K562 (cell line): ENCODE data around the gene SLC35E1. TPM values are rescaled to one million over a fixed set of nuclear protein-coding genes. Genes with fewer than 3 reads are reported as not detected.
A peak's percentile ranks its signal among the peaks of the same experiment; 100 is the strongest.

Source experiments
- ADNP ChIP-seq: fragments of 200-800 bp; sonication (Bioruptor generic); IDR thresholded peaks from 2 replicates; pipeline ENCODE4 v1.6.1; 2016; ENCODE audit warnings: missing genetic modification characterization, missing compliant biosample characterization
- DIDO1 ChIP-seq: fragments of 450-650 bp; IDR thresholded peaks from 2 replicates; pipeline ENCODE4 v1.6.1; 2016; ENCODE audit warnings: low read depth, missing biosample characterization, missing genetic modification characterization
- IRF2 ChIP-seq: sonication (generic); formaldehyde crosslinking; IDR thresholded peaks from 2 replicates; pipeline ENCODE4 v1.8.1; 2022; ENCODE audit warnings: mild to moderate bottlenecking, missing genetic modification reagents
- MCM5 ChIP-seq: fragments of 450-650 bp; IDR thresholded peaks from 2 replicates; pipeline ENCODE4 v1.6.1; 2016; ENCODE audit warnings: low read depth
- MEF2D ChIP-seq: conservative IDR thresholded peaks from 2 replicates; pipeline ENCODE4 v1.6.1; 2016; ENCODE audit warnings: low read depth, missing genetic modification characterization, missing compliant biosample characterization
- PHB ChIP-seq: fragments of 250-450 bp; sonication (Bioruptor Pico); IDR thresholded peaks from 2 replicates; pipeline ENCODE4 v1.5.0; 2021
- RFX5 ChIP-seq: IDR thresholded peaks from 2 replicates; pipeline ENCODE4 v1.6.1; 2011; ENCODE audit warnings: low read depth, mild to moderate bottlenecking, improper control_type of control experiment, low read length
- SMAD4 ChIP-seq: fragments of 250-450 bp; sonication (Bioruptor Pico); conservative IDR thresholded peaks from 2 replicates; pipeline ENCODE4 v1.8.0; 2021; ENCODE audit warnings: inconsistent platforms, mild to moderate bottlenecking, moderate library complexity
- SREBF1 ChIP-seq: fragments of 150-350 bp; IDR thresholded peaks from 2 replicates; pipeline ENCODE4 v1.6.1; 2014; ENCODE audit warnings: antibody characterized with exemption, low read depth, low read length, borderline replicate concordance
- TBP ChIP-seq: optimal IDR thresholded peaks from 2 replicates; pipeline ENCODE3; 2011; ENCODE audit warnings: low read depth, low read length, improper control_type of control experiment
- ZNF239 ChIP-seq: fragments of 250-450 bp; sonication (Bioruptor Pico); IDR thresholded peaks from 2 replicates; pipeline ENCODE4 v1.4.0; 2020; ENCODE audit warnings: mild to moderate bottlenecking
- ZNF507 ChIP-seq: conservative IDR thresholded peaks from 2 replicates; pipeline ENCODE4 v1.6.1; 2017; ENCODE audit warnings: missing genetic modification characterization, missing compliant biosample characterization
- ZNF561 ChIP-seq: fragments of 450-650 bp; formaldehyde crosslinking; conservative IDR thresholded peaks from 2 replicates; pipeline ENCODE4 v1.4.0; 2020; ENCODE audit warnings: mild to moderate bottlenecking, moderate library complexity
- ZNF583 ChIP-seq: fragments of 250-450 bp; sonication (Bioruptor Pico); IDR thresholded peaks from 2 replicates; pipeline ENCODE4 v1.4.0; 2020
- ZNF76 ChIP-seq: fragments of 250-450 bp; sonication (Bioruptor Pico); IDR thresholded peaks from 2 replicates; pipeline ENCODE4 v1.4.0; 2020; ENCODE audit warnings: mild to moderate bottlenecking, moderate library complexity, borderline replicate concordance
- ZSCAN32 ChIP-seq: fragments of 450-650 bp; formaldehyde crosslinking; IDR thresholded peaks from 2 replicates; pipeline ENCODE4 v1.4.0; 2020; ENCODE audit warnings: mild to moderate bottlenecking, moderate library complexity
- polyA plus RNA-seq, 8 experiments: library from polyadenylated mRNA; depleted of rRNA in 4 of 8; stranded (reverse) in 5 of 8; unstranded in 3 of 8; fragments of >200 nt; fragmentation: Nextera tagmentation in 2 of 8; fragmentation: Illumina TruSeq in 1 of 8; extraction: Ambion mirVana in 2 of 8; extraction: Trizol in 1 of 8; gene quantifications; 2 replicates each; pipeline versions ENCODE4 v1.2.1 to v1.2.3, GENCODE V29; 2011 to 2014; ENCODE audit warnings: inconsistent platforms in 1 of 8, missing spikeins in 1 of 8
- total RNA-seq, 7 experiments: library from RNA; depleted of rRNA in 6 of 7; stranded (reverse); fragments of >200 nt in 6 of 7; fragmentation: Illumina TruSeq in 2 of 7; extraction: Trizol in 2 of 7; gene quantifications; 2 replicates each; pipeline versions ENCODE4 v1.2.1 to v1.2.3, GENCODE V29; 2011 to 2021; ENCODE audit warnings: low replicate concordance in 1 of 7
- TF ChIP-seq, protein P1 (sequence below), 2 experiments: fragments of 150-350 bp in 1 of 2; IDR thresholded peaks; 2 replicates each; pipeline ENCODE4 v1.6.1; 2012 to 2016; ENCODE audit warnings: low read depth in 2 of 2, low read length in 2 of 2, mild to moderate bottlenecking in 1 of 2, moderate library complexity in 1 of 2
- TF ChIP-seq, protein P2 (sequence below): conservative IDR thresholded peaks from 2 replicates; pipeline ENCODE4 v1.6.1; 2011; ENCODE audit warnings: low read depth, mild to moderate bottlenecking, low read length; ENCODE audit not compliant: control insufficient read depth
- TF ChIP-seq, protein P3 (sequence below): fragments of 250-450 bp; sonication (Bioruptor Pico); IDR thresholded peaks from 2 replicates; pipeline ENCODE4 v1.5.0; 2020; ENCODE audit warnings: mild to moderate bottlenecking, borderline replicate concordance
- TF ChIP-seq, protein P4 (sequence below): fragments of 450-650 bp; conservative IDR thresholded peaks from 2 replicates; pipeline ENCODE4 v1.6.1; 2016; ENCODE audit warnings: missing genetic modification characterization, low read depth, mild to moderate bottlenecking, control low read depth, missing compliant biosample characterization

Gene SLC35E1
- total and polyA plus RNA-seq, 9 of the 15 experiments (the other 6 are each of a cell fraction or from before 2014, with no cell fraction given), result 15.0 to 40.1 (median 25.7) TPM

DNA sequence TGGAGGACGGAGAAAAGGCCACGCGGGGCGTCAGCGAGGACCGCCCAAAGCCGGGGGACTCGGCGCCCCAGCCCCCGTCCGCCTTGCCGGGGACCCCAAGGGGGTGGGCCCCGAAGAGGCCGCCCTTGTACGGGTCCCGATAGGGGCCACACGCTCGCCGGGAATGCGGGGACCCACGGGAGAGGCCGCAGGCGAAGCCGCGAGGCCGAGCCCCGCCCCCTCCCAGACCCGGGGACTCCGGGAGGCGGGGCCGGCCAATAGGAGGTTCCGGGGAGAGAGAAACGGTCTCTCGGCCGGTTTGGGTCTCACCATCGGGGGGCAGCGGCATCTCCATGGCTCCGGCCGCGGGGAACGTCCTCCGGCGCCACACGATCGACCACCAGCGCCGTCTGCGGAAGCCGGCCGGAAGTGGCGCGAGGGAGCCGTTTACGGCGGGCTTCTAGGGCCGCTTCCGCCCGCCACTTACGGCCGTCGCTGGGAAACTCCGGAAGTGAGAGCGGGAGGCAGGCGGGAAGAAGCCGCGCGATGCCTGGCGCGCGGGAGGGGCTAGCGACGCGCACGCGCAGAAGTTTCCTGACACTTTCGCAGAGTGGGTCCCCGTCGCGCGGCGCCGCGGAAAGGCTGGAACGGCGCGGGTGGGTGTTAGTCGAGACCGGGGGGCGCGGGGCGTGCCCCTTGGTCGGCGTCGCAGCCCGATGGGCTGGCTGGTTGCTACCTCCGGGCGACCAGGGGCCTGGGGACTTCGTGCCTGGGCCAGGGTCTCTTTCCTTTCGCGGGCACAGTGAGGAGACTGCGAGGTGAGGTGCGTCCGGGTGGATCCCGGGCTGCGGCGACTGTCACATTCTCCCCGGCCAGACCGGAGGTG, 29.9 kb downstream of the SLC35E1 start, which contains the start of gene CHERP (continued):
- TF ChIP-seq, protein P1, sequence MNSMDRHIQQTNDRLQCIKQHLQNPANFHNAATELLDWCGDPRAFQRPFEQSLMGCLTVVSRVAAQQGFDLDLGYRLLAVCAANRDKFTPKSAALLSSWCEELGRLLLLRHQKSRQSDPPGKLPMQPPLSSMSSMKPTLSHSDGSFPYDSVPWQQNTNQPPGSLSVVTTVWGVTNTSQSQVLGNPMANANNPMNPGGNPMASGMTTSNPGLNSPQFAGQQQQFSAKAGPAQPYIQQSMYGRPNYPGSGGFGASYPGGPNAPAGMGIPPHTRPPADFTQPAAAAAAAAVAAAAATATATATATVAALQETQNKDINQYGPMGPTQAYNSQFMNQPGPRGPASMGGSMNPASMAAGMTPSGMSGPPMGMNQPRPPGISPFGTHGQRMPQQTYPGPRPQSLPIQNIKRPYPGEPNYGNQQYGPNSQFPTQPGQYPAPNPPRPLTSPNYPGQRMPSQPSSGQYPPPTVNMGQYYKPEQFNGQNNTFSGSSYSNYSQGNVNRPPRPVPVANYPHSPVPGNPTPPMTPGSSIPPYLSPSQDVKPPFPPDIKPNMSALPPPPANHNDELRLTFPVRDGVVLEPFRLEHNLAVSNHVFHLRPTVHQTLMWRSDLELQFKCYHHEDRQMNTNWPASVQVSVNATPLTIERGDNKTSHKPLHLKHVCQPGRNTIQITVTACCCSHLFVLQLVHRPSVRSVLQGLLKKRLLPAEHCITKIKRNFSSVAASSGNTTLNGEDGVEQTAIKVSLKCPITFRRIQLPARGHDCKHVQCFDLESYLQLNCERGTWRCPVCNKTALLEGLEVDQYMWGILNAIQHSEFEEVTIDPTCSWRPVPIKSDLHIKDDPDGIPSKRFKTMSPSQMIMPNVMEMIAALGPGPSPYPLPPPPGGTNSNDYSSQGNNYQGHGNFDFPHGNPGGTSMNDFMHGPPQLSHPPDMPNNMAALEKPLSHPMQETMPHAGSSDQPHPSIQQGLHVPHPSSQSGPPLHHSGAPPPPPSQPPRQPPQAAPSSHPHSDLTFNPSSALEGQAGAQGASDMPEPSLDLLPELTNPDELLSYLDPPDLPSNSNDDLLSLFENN (IDR thresholded peaks at IDR 0.05; ENCODE audit: low read depth in 2 of 2, low read length in 2 of 2), result no peak
- TF ChIP-seq SREBF1, result no peak
- TF ChIP-seq ZNF76 (CRISPR knock-in tag), result no peak
- TF ChIP-seq ZNF583 (CRISPR knock-in tag), result no peak; the same call in 1 of the 2 replicates
- TF ChIP-seq, protein P2, sequence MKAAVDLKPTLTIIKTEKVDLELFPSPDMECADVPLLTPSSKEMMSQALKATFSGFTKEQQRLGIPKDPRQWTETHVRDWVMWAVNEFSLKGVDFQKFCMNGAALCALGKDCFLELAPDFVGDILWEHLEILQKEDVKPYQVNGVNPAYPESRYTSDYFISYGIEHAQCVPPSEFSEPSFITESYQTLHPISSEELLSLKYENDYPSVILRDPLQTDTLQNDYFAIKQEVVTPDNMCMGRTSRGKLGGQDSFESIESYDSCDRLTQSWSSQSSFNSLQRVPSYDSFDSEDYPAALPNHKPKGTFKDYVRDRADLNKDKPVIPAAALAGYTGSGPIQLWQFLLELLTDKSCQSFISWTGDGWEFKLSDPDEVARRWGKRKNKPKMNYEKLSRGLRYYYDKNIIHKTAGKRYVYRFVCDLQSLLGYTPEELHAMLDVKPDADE, result 0 out of 2 replicates have a peak, but pooled peaks have one; percentile 21
- TF ChIP-seq ADNP, result no peak
- no peak for TF ChIP-seq ZSCAN32 (CRISPR knock-in tag)
- no peak for TF ChIP-seq DIDO1 (tag)
- TF ChIP-seq, protein P3, sequence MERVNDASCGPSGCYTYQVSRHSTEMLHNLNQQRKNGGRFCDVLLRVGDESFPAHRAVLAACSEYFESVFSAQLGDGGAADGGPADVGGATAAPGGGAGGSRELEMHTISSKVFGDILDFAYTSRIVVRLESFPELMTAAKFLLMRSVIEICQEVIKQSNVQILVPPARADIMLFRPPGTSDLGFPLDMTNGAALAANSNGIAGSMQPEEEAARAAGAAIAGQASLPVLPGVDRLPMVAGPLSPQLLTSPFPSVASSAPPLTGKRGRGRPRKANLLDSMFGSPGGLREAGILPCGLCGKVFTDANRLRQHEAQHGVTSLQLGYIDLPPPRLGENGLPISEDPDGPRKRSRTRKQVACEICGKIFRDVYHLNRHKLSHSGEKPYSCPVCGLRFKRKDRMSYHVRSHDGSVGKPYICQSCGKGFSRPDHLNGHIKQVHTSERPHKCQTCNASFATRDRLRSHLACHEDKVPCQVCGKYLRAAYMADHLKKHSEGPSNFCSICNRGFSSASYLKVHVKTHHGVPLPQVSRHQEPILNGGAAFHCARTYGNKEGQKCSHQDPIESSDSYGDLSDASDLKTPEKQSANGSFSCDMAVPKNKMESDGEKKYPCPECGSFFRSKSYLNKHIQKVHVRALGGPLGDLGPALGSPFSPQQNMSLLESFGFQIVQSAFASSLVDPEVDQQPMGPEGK (CRISPR knock-in tag), result no peak
- no peak for TF ChIP-seq PHB
- TF ChIP-seq TBP, result no peak
- no peak for TF ChIP-seq ZNF561 (CRISPR knock-in tag)
- no peak for TF ChIP-seq IRF2 (CRISPR knock-in tag)
- no peak; the same call in 1 of the 2 replicates for TF ChIP-seq SMAD4 (CRISPR knock-in tag)
- TF ChIP-seq RFX5, result no peak
- TF ChIP-seq, protein P4, sequence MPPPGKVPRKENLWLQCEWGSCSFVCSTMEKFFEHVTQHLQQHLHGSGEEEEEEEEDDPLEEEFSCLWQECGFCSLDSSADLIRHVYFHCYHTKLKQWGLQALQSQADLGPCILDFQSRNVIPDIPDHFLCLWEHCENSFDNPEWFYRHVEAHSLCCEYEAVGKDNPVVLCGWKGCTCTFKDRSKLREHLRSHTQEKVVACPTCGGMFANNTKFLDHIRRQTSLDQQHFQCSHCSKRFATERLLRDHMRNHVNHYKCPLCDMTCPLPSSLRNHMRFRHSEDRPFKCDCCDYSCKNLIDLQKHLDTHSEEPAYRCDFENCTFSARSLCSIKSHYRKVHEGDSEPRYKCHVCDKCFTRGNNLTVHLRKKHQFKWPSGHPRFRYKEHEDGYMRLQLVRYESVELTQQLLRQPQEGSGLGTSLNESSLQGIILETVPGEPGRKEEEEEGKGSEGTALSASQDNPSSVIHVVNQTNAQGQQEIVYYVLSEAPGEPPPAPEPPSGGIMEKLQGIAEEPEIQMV (tag), result no peak
- no peak for TF ChIP-seq MEF2D (tag)
- TF ChIP-seq ZNF239, result no peak
- TF ChIP-seq MCM5, result no peak
- TF ChIP-seq ZNF507 (tag), result no peak
